ENCODE measurements around the gene FRMD6.

DNA sequence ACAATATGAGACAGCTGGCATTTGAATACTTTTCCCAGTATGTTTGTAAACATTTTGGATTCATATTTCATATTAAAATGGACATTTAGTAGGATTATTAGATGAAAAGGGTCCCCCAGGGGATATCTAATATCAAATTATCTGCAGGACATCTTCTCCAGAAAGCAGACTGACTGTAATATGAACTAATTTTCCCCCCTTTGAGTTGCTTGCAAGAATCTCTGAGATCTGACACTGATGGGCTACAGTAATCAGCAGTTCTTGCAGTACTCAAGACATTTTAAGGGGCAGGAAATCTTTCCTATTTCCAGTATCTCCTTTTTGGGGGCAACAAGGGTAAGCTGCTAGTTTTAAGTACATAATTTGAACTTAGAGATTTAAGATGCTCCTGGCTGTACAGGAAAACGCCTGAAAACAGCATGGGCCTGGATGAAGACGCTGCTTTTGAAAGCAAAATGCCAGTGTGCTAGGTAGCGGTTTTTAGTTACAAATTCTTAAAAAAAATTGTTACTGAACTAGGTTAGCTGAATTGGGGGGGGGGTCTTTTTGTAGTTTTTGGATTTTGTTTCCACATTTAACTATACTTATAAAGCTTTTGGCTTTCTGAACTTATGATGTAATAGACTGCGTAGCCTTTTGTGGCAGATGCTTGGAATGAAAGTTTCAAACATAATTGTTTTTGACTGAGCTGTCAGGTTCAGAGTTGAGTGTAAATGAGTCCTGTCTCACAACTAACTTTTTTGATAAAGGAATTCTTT, 2.2 kb downstream of the FRMD6 start:
- TF ChIP-seq CTCF (IDR thresholded peaks at IDR 0.05) (no peak), EP300 (IDR thresholded peaks at IDR 0.05) (no peak), POLR2A (IDR thresholded peaks at IDR 0.05) (no peak)

All from upper lobe of left lung (tissue), 4 donors.